Measurements from ENCODE around the gene VAV2. TPM values are rescaled to one million over a fixed set of nuclear protein-coding genes. Genes with fewer than 3 reads are reported as not detected.

The VAV2 gene
- total RNA-seq, 2 experiments from 2014 or later: 11.0 to 27.8 TPM

- Histone ChIP-seq H3K4me3 (ENCODE audit: low read depth, low read length, poor library complexity, severe bottlenecking) (no peak overlapping the region), H3K79me2 (ENCODE audit: insufficient read depth, low read depth, low read length) (no peaks in the 10 kb centered on the region), H3K4me1 (ENCODE audit: insufficient read depth, low read length, poor library complexity, severe bottlenecking) (peaks cover 36% of the 10 kb centered on the region), H3K4me2 (ENCODE audit: low read length) (peak overlapping the region; percentile 35), H4K20me1 (ENCODE audit: insufficient read depth, low read length) (no peaks in the 10 kb centered on the region), H2AFZ (ENCODE audit: low read length) (no peak overlapping the region), H3K9me3 (ENCODE audit: low read length) (no peaks in the 10 kb centered on the region), H3K27ac (ENCODE audit: low read depth, low read length, poor library complexity, severe bottlenecking) (no peak overlapping the region), H3K9me2 (ENCODE audit: insufficient read depth, low read length) (no peaks in the 10 kb centered on the region), H3K36me3 (ENCODE audit: insufficient read depth, low read length) (peaks cover 5% of the 10 kb centered on the region; the same call in 1 of the 2 replicates)
- ChIA-PET CTCF (ENCODE audit: unreplicated experiment) (interaction anchor here (1.2 kb wide), 1 partner anchor 10 kb away, joined by 3 read pairs; no protein-coding TSS in a partner anchor), POLR2A (interaction anchor here (0.6 kb wide), 2 partner anchors 30 to 72 kb away, joined by 3 read pairs; no protein-coding TSS in a partner anchor)
- peak; percentile 64 for DNase-seq (ENCODE audit: low spot score)
- TF ChIP-seq CTCF (conservative IDR thresholded peaks at IDR 0.05; ENCODE audit: low read length): no peak
- TF ChIP-seq EZH2phosphoT487 (IDR thresholded peaks at IDR 0.05; ENCODE audit: borderline replicate concordance, low read depth, low read length): no peak
- no TSS peak for BruUV-seq (replicated peaks)
- intact Hi-C loops (cut with micrococcal nuclease; ENCODE audit: unreplicated experiment): no loop called here
Measured at GRCh38 chr9:133787754-133788025, 204.4 kb downstream of the VAV2 start.

- Histone ChIP-seq H3K79me2 (ENCODE audit: insufficient read depth, low read depth, low read length) (no peaks in the 10 kb centered on the region), H2AFZ (ENCODE audit: low read length) (no peak overlapping the region; the same call in 1 of the 2 replicates), H3K36me3 (ENCODE audit: insufficient read depth, low read length) (peaks cover 2% of the 10 kb centered on the region; the same call in 1 of the 2 replicates), H3K4me1 (ENCODE audit: insufficient read depth, low read length, poor library complexity, severe bottlenecking) (peaks cover 40% of the 10 kb centered on the region), H3K4me2 (ENCODE audit: low read length) (peak overlapping the region; percentile 79), H3K9me3 (ENCODE audit: low read length) (no peaks in the 10 kb centered on the region), H3K4me3 (ENCODE audit: low read depth, low read length, poor library complexity, severe bottlenecking) (peak overlapping the region; percentile 48), H4K20me1 (ENCODE audit: insufficient read depth, low read length) (no peaks in the 10 kb centered on the region), H3K27ac (ENCODE audit: low read depth, low read length, poor library complexity, severe bottlenecking) (peak overlapping the region; percentile 55), H3K9me2 (ENCODE audit: insufficient read depth, low read length) (no peaks in the 10 kb centered on the region)
- DNase-seq (ENCODE audit: low spot score): no peak
- POLR2A ChIA-PET: interaction anchor here (0.6 to 0.7 kb wide), 3 partner anchors 29 to 73 kb away, joined by 3 read pairs; no protein-coding TSS in a partner anchor
- TF ChIP-seq CTCF (conservative IDR thresholded peaks at IDR 0.05; ENCODE audit: low read length): no peak
- TF ChIP-seq EZH2phosphoT487 (IDR thresholded peaks at IDR 0.05; ENCODE audit: borderline replicate concordance, low read depth, low read length): no peak
- intact Hi-C loops (cut with micrococcal nuclease; ENCODE audit: unreplicated experiment): no loop called here
- no TSS peak for BruUV-seq (replicated peaks)
- CTCF ChIA-PET (ENCODE audit: unreplicated experiment): interaction anchor here (1.0 to 1.2 kb wide), 2 partner anchors 9 to 207 kb away, joined by 3 to 4 read pairs; no protein-coding TSS in a partner anchor
Measured at GRCh38 chr9:133786907-133787753, 205.0 kb downstream of the VAV2 start.

GRCh38 chr9:133786371-133786753 is 205.8 kb downstream of the VAV2 start:
- H3K4me2 ChIP-seq (ENCODE audit: low read length): peak overlapping the region; percentile 79
- POLR2A ChIA-PET: interaction anchor here (0.6 to 0.7 kb wide), 2 partner anchors 51 to 327 kb away, joined by 3 read pairs; partner anchors contain the start of gene CACFD1
- peak overlapping the region; percentile 55 for H3K27ac ChIP-seq (ENCODE audit: low read depth, low read length, poor library complexity, severe bottlenecking)

More at GRCh38 chr9:133786371-133786753, 205.8 kb downstream of the VAV2 start:
- Histone ChIP-seq H3K4me3 (ENCODE audit: low read depth, low read length, poor library complexity, severe bottlenecking) (peak overlapping the region; percentile 48), H3K9me2 (ENCODE audit: insufficient read depth, low read length) (no peaks in the 10 kb centered on the region), H3K9me3 (ENCODE audit: low read length) (no peaks in the 10 kb centered on the region), H3K36me3 (ENCODE audit: insufficient read depth, low read length) (peaks cover 1% of the 10 kb centered on the region; the same call in 1 of the 2 replicates), H4K20me1 (ENCODE audit: insufficient read depth, low read length) (no peaks in the 10 kb centered on the region), H2AFZ (ENCODE audit: low read length) (no peak overlapping the region; the same call in 1 of the 2 replicates), H3K79me2 (ENCODE audit: insufficient read depth, low read depth, low read length) (no peaks in the 10 kb centered on the region), H3K4me1 (ENCODE audit: insufficient read depth, low read length, poor library complexity, severe bottlenecking) (peaks cover 40% of the 10 kb centered on the region)
- TF ChIP-seq EZH2phosphoT487 (IDR thresholded peaks at IDR 0.05; ENCODE audit: borderline replicate concordance, low read depth, low read length) (no peak), CTCF (conservative IDR thresholded peaks at IDR 0.05; ENCODE audit: low read length) (no peak)
- no TSS peak for BruUV-seq (replicated peaks)
- CTCF ChIA-PET (ENCODE audit: unreplicated experiment): interaction anchor here (1.0 kb wide), 1 partner anchor 208 kb away, joined by 4 read pairs; no protein-coding TSS in a partner anchor
- peak; percentile 70 for DNase-seq (ENCODE audit: low spot score)
- intact Hi-C loops (cut with micrococcal nuclease; ENCODE audit: unreplicated experiment): no loop called here
